HG03039 (cell line): ENCODE measurements around the gene REXO5.
"Not testable (repeated sequence)": the region's sequence is repeated elsewhere in the genome, so short reads cannot be mapped to it uniquely, and the experiment has no call there.

Experiments
- ATAC-seq: cut with Tn5 transposase; IDR thresholded peaks from one replicate; pipeline ENCODE4 v1.9.1; 2021; ENCODE audit warnings: mild to moderate bottlenecking, moderate library complexity; ENCODE audit not compliant: unreplicated experiment

The REXO5 gene

GRCh38 chr16:20847550-20847949 is 41.2 kb downstream of the REXO5 start:
- no peak for ATAC-seq

- ATAC-seq, result no peak
Observed at GRCh38 chr16:20849589-20850390, 43.5 kb downstream of the REXO5 start.

- ATAC-seq, result no peak
Observed at GRCh38 chr16:20850981-20851380, 44.7 kb downstream of the REXO5 start.

GRCh38 chr16:20851601-20852000 is 45.3 kb downstream of the REXO5 start:
- no peak for ATAC-seq

- no peak for ATAC-seq
Observed at GRCh38 chr16:20853143-20853542, 46.8 kb downstream of the REXO5 start.

- ATAC-seq, result no peak
Observed at GRCh38 chr16:20853981-20854620, 47.8 kb downstream of the REXO5 start.

GRCh38 chr16:20854963-20855362 is 48.6 kb downstream of the REXO5 start:
- ATAC-seq, result no peak

- no peak for ATAC-seq
Observed at GRCh38 chr16:20857281-20857680, 51.0 kb downstream of the REXO5 start.

- no peak for ATAC-seq
Observed at GRCh38 chr16:20859229-20859628, 52.9 kb downstream of the REXO5 start.

- no peak for ATAC-seq
Observed at GRCh38 chr16:20859699-20860098, 53.4 kb downstream of the REXO5 start.

- no peak for ATAC-seq
Observed at GRCh38 chr16:20860361-20860760, 54.0 kb downstream of the REXO5 start.

- not testable (repeated sequence) for ATAC-seq
Observed at GRCh38 chr16:20860995-20861394, 54.7 kb downstream of the REXO5 start.

- ATAC-seq, result no peak
Observed at GRCh38 chr16:20862162-20862960, 56.0 kb downstream of the REXO5 start.

GRCh38 chr16:20864376-20864775 is 58.0 kb downstream of the REXO5 start:
- not testable (repeated sequence) for ATAC-seq

GRCh38 chr16:20865420-20866131 is 59.2 kb downstream of the REXO5 start:
- ATAC-seq, result peak; percentile 56

GRCh38 chr16:20866145-20866772 is 59.9 kb downstream of the REXO5 start:
- no peak for ATAC-seq

- no peak for ATAC-seq
Observed at GRCh38 chr16:20866801-20867200, 60.5 kb downstream of the REXO5 start.

- ATAC-seq, result no peak
Observed at GRCh38 chr16:20867585-20867984, 61.3 kb downstream of the REXO5 start.

GRCh38 chr16:20868890-20869289 is 62.6 kb downstream of the REXO5 start:
- no peak for ATAC-seq

- ATAC-seq, result no peak
Observed at GRCh38 chr16:20870122-20870820, 63.9 kb downstream of the REXO5 start.
